HUES64 (cell line): Measurements from ENCODE around the gene HOXD9.

Source experiments
- H3K27ac ChIP-seq: 2 replicates; pipeline ENCODE4 v1.7.0; 2013; ENCODE audit warnings: low read depth, low read length, inconsistent platforms
- H3K27me3 ChIP-seq: 2 replicates; pipeline ENCODE4 v1.6.1; 2013; ENCODE audit warnings: mild to moderate bottlenecking, low read length; ENCODE audit not compliant: insufficient read depth
- H3K36me3 ChIP-seq: 2 replicates; pipeline ENCODE4 v1.6.1; 2013; ENCODE audit warnings: mild to moderate bottlenecking, low read length; ENCODE audit not compliant: insufficient read depth
- H3K4me1 ChIP-seq: 2 replicates; pipeline ENCODE4 v1.6.1; 2013; ENCODE audit warnings: mild to moderate bottlenecking, low read length, moderate library complexity; ENCODE audit not compliant: insufficient read depth
- H3K4me3 ChIP-seq: 2 replicates; pipeline ENCODE4 v1.5.1; 2013; ENCODE audit warnings: mild to moderate bottlenecking, low read length, moderate library complexity
- H3K9ac ChIP-seq: 2 replicates; pipeline ENCODE4 v1.6.1; 2013; ENCODE audit warnings: mild to moderate bottlenecking, low read depth, low read length
- H3K9me3 ChIP-seq: 2 replicates; pipeline ENCODE4 v1.6.1; 2013; ENCODE audit warnings: low read depth, low read length; ENCODE audit not compliant: insufficient read depth
- WGBS: fragments of 150-250, 120-280 bp; methylation state at CpG from one replicate; pipeline ENCODE4 v1.1.7; 2013; ENCODE audit warnings: missing lambda C conversion rate; 5-methylcytosine and 5-hydroxymethylcytosine counted together

The HOXD9 gene

DNA sequence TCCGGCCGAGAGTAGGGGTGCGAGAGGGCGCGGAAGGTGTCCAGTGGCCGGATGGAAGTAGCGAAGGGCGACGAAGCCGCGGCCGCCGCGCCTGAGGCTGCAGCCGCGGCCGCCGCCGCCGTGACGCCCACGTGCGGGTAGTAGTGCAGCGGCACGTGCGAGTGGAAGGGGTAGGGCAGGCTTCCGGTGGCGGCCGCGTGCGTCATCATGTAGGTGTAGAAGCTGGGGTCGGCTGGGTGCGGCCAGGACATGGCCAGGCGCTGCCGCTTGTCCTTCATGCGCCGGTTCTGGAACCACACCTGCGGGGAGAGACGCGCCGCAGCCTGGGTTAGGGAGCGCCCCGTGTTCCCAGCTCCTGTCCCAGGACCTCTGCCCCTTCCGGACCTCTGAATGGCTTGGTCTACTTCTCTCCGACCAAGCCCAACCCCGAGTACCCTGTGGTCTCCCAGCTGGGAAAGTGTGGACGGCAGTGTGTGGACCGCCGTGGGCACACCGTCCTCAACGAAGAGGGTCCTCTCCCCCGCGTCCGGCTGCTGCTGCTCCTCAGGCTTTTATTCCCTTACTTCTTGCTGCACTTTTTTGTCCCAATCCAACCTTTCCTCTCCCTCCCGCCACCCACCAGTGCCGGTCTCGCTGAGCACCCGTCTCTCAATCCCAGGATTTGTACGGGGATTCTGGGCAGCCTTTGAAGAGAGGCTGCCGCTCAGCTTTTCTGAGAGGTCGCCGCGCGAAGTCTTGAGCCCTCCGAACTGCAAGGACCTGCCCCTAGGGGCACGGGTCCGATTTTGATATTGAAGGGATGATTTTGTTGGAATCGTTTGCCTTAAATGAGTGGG, 41.8 kb upstream of the HOXD9 start:
- Histone ChIP-seq H3K4me3 (peak overlapping the region; percentile 42), H3K27ac (no peak overlapping the region), H3K9ac (no peak overlapping the region), H3K36me3 (no peaks in the 10 kb centered on the region), H3K4me1 (peaks cover 4% of the 10 kb centered on the region; the same call in 1 of the 2 replicates), H3K27me3 (peaks cover 99% of the 10 kb centered on the region), H3K9me3 (no peaks in the 10 kb centered on the region)
- 2% methylated on average over 68 of the region's 68 CpGs for WGBS

DNA sequence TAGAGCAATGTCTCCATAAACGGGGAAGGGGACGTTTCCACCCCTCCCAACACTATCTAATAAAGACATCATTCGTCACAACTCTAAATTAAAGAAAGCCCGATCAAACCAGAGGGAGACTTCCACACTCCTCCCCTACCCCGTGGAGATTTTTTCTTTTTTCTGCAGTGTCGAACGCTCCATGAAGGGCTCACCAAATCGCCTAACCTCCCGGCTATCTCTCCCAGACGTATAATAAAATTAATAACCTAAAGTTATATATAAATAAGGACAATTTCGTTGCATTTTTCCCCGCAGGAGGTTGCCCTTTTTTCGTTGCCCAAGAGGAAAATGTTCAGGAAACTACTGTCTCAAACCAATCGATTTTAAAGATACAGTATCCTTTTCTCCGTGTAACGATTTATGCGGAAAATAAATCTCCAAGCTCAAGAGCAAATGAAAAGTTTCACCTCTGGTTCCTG, 41.1 kb upstream of the HOXD9 start:
- Histone ChIP-seq H3K27ac (no peak overlapping the region), H3K36me3 (no peaks in the 10 kb centered on the region), H3K9me3 (no peaks in the 10 kb centered on the region), H3K4me1 (peaks cover 4% of the 10 kb centered on the region; the same call in 1 of the 2 replicates), H3K27me3 (peaks cover 99% of the 10 kb centered on the region), H3K4me3 (no peak overlapping the region), H3K9ac (no peak overlapping the region)
- WGBS, result 5% methylated on average over 15 of the region's 17 CpGs

DNA sequence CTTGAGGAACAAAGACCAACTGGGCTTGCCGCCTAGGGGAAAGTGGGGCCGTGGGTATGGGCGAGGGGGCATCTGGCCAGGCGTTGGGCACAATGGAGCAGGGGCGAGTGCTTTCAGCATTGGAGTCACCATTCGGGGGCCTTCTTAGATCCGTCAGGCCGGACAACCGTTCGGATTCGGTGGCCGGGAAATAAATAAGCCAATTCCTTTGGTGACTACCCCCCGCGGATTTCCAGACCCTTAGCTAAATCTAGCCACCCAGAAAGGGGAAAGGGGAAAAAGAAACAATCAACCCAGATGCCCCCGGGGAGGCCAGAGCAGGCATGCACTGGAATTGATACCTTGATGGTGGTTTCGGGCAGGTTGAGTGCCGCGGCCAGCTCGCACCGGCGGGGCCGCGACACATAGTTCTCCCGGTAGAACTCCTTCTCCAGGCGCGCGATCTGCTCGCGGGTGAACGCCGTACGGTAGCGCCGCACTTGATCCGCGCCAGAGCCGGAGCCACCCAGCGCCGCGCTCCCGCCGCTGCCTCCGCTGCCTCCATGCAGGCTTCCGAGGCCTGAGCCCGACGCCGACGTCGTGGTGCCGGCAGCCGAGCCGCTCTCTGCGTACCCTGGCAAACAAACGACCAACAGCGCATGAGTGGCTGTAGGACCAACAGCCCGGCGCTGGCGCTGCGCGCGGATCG, 40.5 kb upstream of the HOXD9 start:
- Histone ChIP-seq H3K4me3 (peak overlapping the region; percentile 14; the same call in 1 of the 2 replicates), H3K4me1 (peaks cover 4% of the 10 kb centered on the region; the same call in 1 of the 2 replicates)
- 2% methylated on average over 62 of the region's 62 CpGs for WGBS

DNA sequence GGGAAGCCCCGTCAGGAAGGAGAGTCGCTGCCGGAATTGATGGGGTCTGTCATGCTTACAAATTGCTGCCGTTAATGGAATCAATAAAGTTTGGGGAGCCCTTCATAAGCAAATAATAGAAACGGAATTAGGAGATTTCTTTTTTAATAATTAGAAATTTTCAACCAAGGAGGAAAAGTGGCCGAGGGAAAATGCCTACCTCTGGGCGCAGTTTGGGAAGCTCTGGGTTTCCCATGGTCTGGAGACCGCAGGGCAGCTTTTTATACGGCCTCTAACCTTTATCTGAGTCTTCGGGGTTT, 40.0 kb upstream of the HOXD9 start:
- peak overlapping the region; percentile 10; the same call in 1 of the 2 replicates for H3K4me3 ChIP-seq
- H3K9me3 ChIP-seq, result no peaks in the 10 kb centered on the region
- no peaks in the 10 kb centered on the region for H3K36me3 ChIP-seq
- WGBS, result 2% methylated on average over 10 of the region's 10 CpGs
- no peak overlapping the region for H3K9ac ChIP-seq
- peaks cover 99% of the 10 kb centered on the region for H3K27me3 ChIP-seq
- no peak overlapping the region for H3K27ac ChIP-seq
- H3K4me1 ChIP-seq, result peaks cover 4% of the 10 kb centered on the region; the same call in 1 of the 2 replicates

More for the DNA sequence above, 40.5 kb upstream of the HOXD9 start:
- Histone ChIP-seq H3K27me3 (peaks cover 99% of the 10 kb centered on the region), H3K9ac (no peak overlapping the region), H3K36me3 (no peaks in the 10 kb centered on the region), H3K9me3 (no peaks in the 10 kb centered on the region), H3K27ac (no peak overlapping the region)

DNA sequence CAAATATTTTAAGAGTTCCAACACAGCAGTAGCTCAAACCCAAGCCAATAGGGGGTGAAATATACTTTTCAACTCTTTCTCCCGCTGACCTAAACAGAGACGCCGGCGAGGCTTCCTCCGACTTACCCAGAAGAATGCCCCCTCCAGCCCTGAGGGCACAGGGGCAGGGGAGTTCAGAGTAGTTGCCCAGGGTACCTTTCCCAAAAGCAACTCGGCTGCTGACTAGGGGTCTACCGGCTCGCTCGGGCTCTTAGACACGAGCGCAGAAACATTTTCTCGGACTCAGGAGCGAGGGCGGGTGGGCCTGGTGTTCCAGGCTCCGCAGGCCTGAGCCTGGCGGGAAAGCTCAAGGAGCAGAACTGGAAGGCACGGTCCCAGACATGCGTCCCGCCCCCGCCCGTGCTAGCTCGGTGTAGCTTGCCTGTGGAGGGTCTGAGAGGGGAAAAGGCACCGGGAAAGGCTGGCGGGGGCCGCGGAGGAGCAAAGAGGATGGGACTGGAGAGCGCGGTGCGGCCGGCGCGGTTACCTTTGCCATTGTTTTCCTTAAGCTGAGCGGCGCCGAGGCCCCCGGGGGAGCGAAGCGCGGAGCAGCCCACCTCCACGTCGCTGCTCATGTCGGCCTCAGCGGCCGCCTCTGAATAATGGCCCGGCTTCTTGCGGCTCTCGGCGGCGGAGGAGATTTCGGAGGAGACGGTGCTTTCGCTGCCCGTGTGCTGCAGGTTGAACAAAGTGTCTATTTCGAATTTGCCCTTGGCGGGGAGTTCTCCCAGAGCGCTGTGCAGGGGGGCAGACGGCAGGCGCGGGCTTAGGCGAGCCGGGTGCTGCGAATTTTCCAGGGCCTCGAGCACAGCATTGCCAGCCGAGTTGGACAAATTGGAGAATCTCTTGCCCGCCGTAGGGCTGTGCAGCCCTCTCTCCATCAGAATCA, 39.4 kb upstream of the HOXD9 start:
- no peaks in the 10 kb centered on the region for H3K9me3 ChIP-seq
- peaks cover 99% of the 10 kb centered on the region for H3K27me3 ChIP-seq
- 1% methylated on average over 66 of the region's 66 CpGs for WGBS
- H3K27ac ChIP-seq, result no peak overlapping the region
- H3K36me3 ChIP-seq, result no peaks in the 10 kb centered on the region
- 0 out of 2 replicates have a peak overlapping the region, but pooled peaks have one; percentile 10 for H3K4me3 ChIP-seq
- peaks cover 4% of the 10 kb centered on the region; the same call in 1 of the 2 replicates for H3K4me1 ChIP-seq
- H3K9ac ChIP-seq, result no peak overlapping the region

DNA sequence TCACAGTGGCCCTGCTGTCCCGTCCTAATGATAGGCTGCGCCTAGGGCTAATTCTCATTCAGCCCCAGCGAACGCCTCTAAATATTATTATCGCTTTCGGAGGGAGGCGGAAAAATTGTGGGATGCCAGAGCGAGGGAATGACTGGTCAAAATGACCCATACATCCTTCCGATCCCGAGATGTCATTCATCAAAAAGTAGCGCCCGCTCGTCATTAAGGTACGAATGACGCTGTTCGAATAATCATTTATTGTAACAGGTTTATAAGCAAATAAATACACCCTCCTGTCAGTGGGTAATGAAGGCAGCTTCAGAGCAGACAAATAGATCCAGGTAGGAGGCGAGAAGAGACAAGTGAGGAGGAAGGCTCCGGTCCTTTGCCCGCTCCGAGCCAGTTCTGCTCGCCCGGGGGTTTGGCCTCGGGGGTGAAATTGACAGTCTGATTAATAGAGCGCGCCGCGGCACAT, 38.7 kb upstream of the HOXD9 start, which contains the start of gene EVX2:
TSS of gene EVX2 (minus strand) at position 167 of the 466 bp plus-strand sequence. CDS start 186 bp downstream, outside the sequence.
- Histone ChIP-seq H3K9ac (no peak within 1 kb of the TSS), H3K4me1 (peaks cover 5% of the 10 kb centered on the region; the same call in 1 of the 2 replicates), H3K4me3 (0 out of 2 replicates have a peak within 1 kb of the TSS, but pooled peaks have one; percentile 10), H3K9me3 (no peaks in the 10 kb centered on the region), H3K36me3 (no peaks in the 10 kb centered on the region), H3K27me3 (peaks cover 99% of the 10 kb centered on the region), H3K27ac (no peak within 1 kb of the TSS)
- 5% methylated on average over 25 of the region's 27 CpGs for WGBS

DNA sequence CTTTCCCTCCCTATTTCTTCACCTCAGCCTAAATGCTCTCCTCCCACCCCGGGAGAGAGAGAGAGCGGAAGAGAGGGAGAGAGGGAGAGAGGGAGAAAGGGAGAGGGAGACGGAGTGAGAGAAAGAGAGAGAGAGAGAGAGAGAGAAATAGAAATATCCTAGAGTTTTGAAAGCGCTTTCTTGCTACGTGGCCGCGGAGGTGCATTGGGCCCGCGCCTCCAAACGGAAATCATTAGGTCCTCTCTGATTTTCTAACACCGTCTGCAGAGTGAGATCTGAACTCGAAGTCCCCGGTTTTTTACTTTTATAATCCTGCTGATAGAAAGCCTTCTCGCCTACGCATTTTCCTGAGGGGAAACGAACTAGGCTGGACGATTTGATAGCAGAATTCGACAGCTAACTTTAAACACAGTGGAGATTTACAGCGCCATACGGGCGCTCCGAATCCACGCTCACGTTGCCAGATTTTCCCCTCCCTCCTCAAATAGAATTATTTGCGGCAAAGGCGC, 37.9 kb upstream of the HOXD9 start:
- no peaks in the 10 kb centered on the region for H3K9me3 ChIP-seq
- H3K4me1 ChIP-seq, result peaks cover 6% of the 10 kb centered on the region; the same call in 1 of the 2 replicates
- H3K36me3 ChIP-seq, result no peaks in the 10 kb centered on the region
- H3K4me3 ChIP-seq, result no peak overlapping the region
- H3K27me3 ChIP-seq, result peaks cover 99% of the 10 kb centered on the region
- no peak overlapping the region for H3K9ac ChIP-seq
- WGBS, result 2% methylated on average over 26 of the region's 26 CpGs
- H3K27ac ChIP-seq, result no peak overlapping the region

DNA sequence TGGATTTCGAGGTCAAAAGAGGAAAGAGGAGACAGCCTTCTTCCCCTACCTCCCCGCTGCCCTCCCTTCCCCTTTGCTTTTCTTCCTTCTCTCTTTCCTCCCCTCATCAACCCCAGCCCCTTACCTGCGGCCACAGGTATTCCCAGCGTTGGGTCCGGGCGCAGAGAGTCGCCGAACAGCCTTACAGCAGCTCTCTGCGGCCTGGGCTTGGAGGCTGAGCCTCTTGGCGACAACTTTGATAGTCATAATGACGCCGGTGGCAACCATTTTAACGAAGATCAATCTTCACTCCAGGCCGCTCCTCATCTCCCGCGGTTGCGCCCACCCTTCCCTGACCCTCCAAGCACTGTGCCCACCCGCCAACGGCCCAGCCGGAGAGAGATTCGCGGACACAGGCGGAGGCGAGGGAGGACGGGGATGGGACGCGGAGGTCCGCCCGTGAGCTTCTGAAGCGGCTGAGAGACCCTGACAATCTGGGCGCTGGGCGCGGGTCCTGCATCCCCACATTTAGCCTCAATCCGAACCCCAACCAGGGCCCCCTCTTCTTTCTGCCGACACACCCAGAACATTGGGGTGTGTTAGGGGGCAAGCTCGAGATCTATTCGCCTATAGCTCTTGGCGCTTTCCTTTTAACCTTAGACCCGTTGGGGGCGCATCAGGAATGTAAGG, 37.3 kb upstream of the HOXD9 start:
- H3K27me3 ChIP-seq, result peaks cover 100% of the 10 kb centered on the region
- H3K4me1 ChIP-seq, result peaks cover 6% of the 10 kb centered on the region; the same call in 1 of the 2 replicates
- peak overlapping the region; percentile 25; the same call in 1 of the 2 replicates for H3K4me3 ChIP-seq
- 2% methylated on average over 39 of the region's 40 CpGs for WGBS
- no peak overlapping the region for H3K9ac ChIP-seq
- no peak overlapping the region for H3K27ac ChIP-seq
- H3K36me3 ChIP-seq, result no peaks in the 10 kb centered on the region
- H3K9me3 ChIP-seq, result no peaks in the 10 kb centered on the region

DNA sequence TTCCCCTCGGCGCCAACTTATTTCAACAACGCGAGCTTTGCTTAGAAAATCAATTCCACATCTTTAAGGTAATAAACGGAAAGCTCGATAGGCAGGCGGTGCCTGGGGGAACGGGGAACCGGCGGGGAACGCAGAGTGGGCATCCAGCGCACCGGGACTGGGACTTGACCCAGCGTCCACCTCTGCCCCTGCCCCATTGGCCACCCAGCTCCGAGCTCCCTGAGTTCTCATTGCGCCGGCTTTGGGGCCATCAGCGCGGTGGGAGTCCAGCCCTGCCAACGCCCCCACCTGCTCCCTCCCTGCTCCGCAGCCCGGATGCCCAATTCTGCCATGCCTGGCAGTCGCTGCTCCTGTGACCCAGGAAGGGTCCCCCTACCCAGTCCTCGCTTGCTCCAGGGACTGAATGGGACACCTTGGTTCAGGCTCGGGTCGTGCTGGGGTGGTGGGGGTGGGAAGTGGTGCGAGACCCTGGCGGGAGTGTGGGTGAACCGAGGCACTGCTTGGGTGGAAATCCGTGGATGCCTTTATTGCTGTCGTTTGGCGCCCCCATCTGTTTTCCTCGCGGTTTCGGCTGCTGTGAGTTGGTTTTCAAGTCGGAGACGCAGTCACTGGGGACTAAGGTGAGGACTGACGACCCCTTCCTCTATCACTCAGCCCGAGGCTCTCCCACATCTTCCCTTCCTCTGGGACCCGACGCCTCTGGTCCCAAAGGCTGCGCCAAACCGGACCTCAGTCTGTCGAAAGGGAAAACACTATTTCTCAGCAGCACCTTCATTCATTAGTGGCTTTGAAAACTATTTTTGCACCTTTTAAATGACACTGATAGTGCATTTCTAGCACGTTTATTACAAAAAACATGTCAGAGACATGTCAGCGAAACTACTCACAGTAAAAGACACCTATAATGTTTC, 36.4 kb upstream of the HOXD9 start:
- H3K4me3 ChIP-seq, result peak overlapping the region; percentile 25; the same call in 1 of the 2 replicates
- no peaks in the 10 kb centered on the region for H3K9me3 ChIP-seq
- H3K27me3 ChIP-seq, result peaks cover 100% of the 10 kb centered on the region
- no peak overlapping the region for H3K9ac ChIP-seq
- H3K4me1 ChIP-seq, result peaks cover 6% of the 10 kb centered on the region; the same call in 1 of the 2 replicates
- no peaks in the 10 kb centered on the region for H3K36me3 ChIP-seq
- no peak overlapping the region for H3K27ac ChIP-seq
- 3% methylated on average over 46 of the region's 46 CpGs for WGBS
